Suprapubic skin (tissue), 4 donors: ENCODE results near the gene CNTNAP1. TPM values are rescaled to one million over a fixed set of nuclear protein-coding genes. Genes with fewer than 3 reads are reported as not detected.

Source experiments
- DNase-seq, 2 donors: peaks; one replicate each; pipeline ENCODE4 v3.0.0-alpha.2; 2019; ENCODE audit warnings: low spot score in 2 of 2
- H3K27ac ChIP-seq: fragments of 200-600 bp; sonication (generic); one replicate; pipeline ENCODE4 v1.5.1; 2019
- H3K27me3 ChIP-seq: fragments of 200-600 bp; sonication (generic); one replicate; pipeline ENCODE4 v1.5.1; 2019
- H3K36me3 ChIP-seq: fragments of 200-600 bp; sonication (generic); one replicate; pipeline ENCODE4 v1.5.1; 2019
- H3K4me1 ChIP-seq: fragments of 200-600 bp; sonication (generic); one replicate; pipeline ENCODE4 v1.5.1; 2019
- H3K4me3 ChIP-seq: fragments of 200-600 bp; sonication (generic); one replicate; pipeline ENCODE4 v1.5.1; 2019; ENCODE audit warnings: mild to moderate bottlenecking
- H3K9me3 ChIP-seq: fragments of 200-600 bp; sonication (generic); one replicate; pipeline ENCODE4 v1.5.1; 2019
- EP300 ChIP-seq: sonication (generic); formaldehyde crosslinking; IDR thresholded peaks from one replicate; pipeline ENCODE4 v1.6.1; 2017; ENCODE audit warnings: antibody characterized with exemption
- POLR2A ChIP-seq, 2 donors: fragments of 450-650 bp; IDR thresholded peaks; one replicate each; pipeline ENCODE4 v1.6.1; 2017; ENCODE audit warnings: antibody characterized with exemption in 2 of 2, mild to moderate bottlenecking in 2 of 2, moderate library complexity in 2 of 2
- POLR2AphosphoS5 ChIP-seq, 3 donors: sonication (generic); formaldehyde crosslinking; IDR thresholded peaks; one replicate each; pipeline ENCODE4 v1.6.1; 2017; ENCODE audit warnings: antibody characterized with exemption in 3 of 3
- WGBS: methylation state at CpG from one replicate; pipeline ENCODE4 v1.1.5; 2018; 5-methylcytosine and 5-hydroxymethylcytosine counted together
- total RNA-seq, 4 donors: library from RNA; depleted of rRNA; stranded (reverse); fragments of >200 nt; gene quantifications; one replicate each; pipeline ENCODE4 v1.1.0, GENCODE V29; 2016
- TF ChIP-seq, protein P1 (sequence below), 2 donors: fragments of 200-600 bp in 1 of 2; fragments of 450-650 bp in 1 of 2; sonication (generic) in 1 of 2; IDR thresholded peaks; one replicate each; pipeline ENCODE4 v1.5.1; 2016 to 2019; ENCODE audit warnings: antibody characterized with exemption in 2 of 2, mild to moderate bottlenecking in 1 of 2, moderate library complexity in 1 of 2

CNTNAP1 gene
- total RNA-seq, 4 donors from 2014 or later = 0.79 to 3.3 (median 1.2) TPM

DNA sequence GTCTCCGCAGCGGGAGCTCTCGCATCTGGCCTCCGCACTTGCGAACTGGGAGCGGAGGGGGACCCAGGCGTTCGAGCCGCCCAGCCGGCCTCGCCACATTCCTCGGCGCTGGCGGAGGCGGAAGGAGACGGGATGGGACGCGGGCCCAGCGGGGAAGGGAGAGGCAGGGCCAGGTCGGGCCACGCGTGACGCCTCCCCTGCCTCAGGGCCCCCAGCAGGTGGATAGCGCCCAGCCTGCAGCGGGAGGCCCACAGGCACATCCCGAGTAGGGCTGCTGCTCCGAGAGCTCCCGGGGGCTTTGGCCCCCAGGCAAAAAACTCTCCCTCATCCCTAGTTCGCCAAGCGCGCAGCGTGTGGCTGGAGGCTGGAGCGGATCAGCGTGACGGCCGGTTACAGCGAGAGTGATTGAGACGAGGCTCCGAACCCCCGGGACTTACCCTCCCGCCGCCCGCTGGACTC is 6.3 kb upstream of the CNTNAP1 start:
- TF ChIP-seq POLR2A (IDR thresholded peaks at IDR 0.05) = no peak
- no peak for TF ChIP-seq EP300
- TF ChIP-seq POLR2AphosphoS5 (IDR thresholded peaks at IDR 0.05) = peak in 2 of 3 donors; percentile 22 to 46
- Histone ChIP-seq H3K9me3 (no peaks in the 10 kb centered on the region), H3K27me3 (no peaks in the 10 kb centered on the region), H3K4me3 (peak overlapping the region; percentile 84), H3K27ac (peak overlapping the region; percentile 96), H3K36me3 (peaks cover 19% of the 10 kb centered on the region), H3K4me1 (peaks cover 83% of the 10 kb centered on the region)
- 0% methylated on average over 31 of the region's 43 CpGs for WGBS
- DNase-seq = peak in 1 of 2 donors; percentile 87

DNA sequence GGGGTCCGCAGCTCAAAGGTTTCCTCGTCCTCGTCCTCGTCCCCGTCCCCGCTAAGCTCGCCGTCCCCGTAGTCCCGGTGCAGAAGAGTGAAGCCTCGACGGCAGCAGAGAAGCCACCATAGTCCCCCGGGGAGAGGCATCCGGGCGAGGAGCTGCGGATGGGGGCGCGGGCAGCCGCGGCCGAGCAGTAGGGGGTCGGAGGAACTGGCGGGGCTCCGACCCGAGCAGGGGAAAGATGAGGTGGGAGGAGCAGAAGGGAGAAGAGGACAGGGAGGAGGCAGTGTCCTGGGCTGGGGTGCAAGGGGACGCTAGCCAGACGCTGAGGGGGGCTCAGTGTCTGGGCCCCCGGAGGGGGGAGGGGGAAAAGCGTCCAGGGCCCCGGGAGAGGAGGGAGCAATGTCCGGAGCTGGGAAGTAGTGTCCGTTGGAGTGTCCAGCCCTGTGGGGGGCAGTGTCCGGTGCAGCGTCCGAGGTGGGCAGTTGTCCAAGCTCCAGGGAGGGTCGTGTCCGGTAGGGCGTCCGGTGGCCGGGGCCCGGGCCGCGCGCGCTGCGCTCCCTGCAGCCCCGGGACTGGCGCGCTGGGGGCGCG is 5.8 kb upstream of the CNTNAP1 start, which contains the start of gene PLEKHH3:
Gene PLEKHH3, minus strand, starts transcription at position 571 of the 588 bp plus-strand sequence. Its CDS starts 431 bp downstream, at position 140.
- Histone ChIP-seq H3K4me1 (peaks cover 81% of the 10 kb centered on the region), H3K27me3 (no peaks in the 10 kb centered on the region), H3K36me3 (peaks cover 13% of the 10 kb centered on the region), H3K4me3 (peak within 1 kb of the TSS; percentile 84), H3K27ac (peak within 1 kb of the TSS; percentile 96), H3K9me3 (no peaks in the 10 kb centered on the region)
- TF ChIP-seq POLR2A (IDR thresholded peaks at IDR 0.05) (no peak), POLR2AphosphoS5 (IDR thresholded peaks at IDR 0.05) (no peak), EP300 (no peak)
- TF ChIP-seq, protein P1, sequence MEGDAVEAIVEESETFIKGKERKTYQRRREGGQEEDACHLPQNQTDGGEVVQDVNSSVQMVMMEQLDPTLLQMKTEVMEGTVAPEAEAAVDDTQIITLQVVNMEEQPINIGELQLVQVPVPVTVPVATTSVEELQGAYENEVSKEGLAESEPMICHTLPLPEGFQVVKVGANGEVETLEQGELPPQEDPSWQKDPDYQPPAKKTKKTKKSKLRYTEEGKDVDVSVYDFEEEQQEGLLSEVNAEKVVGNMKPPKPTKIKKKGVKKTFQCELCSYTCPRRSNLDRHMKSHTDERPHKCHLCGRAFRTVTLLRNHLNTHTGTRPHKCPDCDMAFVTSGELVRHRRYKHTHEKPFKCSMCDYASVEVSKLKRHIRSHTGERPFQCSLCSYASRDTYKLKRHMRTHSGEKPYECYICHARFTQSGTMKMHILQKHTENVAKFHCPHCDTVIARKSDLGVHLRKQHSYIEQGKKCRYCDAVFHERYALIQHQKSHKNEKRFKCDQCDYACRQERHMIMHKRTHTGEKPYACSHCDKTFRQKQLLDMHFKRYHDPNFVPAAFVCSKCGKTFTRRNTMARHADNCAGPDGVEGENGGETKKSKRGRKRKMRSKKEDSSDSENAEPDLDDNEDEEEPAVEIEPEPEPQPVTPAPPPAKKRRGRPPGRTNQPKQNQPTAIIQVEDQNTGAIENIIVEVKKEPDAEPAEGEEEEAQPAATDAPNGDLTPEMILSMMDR (IDR thresholded peaks at IDR 0.05) = no peak
- DNase-seq = peak in 1 of 2 donors; percentile 79
- 1% methylated on average over 34 of the region's 51 CpGs for WGBS

DNA sequence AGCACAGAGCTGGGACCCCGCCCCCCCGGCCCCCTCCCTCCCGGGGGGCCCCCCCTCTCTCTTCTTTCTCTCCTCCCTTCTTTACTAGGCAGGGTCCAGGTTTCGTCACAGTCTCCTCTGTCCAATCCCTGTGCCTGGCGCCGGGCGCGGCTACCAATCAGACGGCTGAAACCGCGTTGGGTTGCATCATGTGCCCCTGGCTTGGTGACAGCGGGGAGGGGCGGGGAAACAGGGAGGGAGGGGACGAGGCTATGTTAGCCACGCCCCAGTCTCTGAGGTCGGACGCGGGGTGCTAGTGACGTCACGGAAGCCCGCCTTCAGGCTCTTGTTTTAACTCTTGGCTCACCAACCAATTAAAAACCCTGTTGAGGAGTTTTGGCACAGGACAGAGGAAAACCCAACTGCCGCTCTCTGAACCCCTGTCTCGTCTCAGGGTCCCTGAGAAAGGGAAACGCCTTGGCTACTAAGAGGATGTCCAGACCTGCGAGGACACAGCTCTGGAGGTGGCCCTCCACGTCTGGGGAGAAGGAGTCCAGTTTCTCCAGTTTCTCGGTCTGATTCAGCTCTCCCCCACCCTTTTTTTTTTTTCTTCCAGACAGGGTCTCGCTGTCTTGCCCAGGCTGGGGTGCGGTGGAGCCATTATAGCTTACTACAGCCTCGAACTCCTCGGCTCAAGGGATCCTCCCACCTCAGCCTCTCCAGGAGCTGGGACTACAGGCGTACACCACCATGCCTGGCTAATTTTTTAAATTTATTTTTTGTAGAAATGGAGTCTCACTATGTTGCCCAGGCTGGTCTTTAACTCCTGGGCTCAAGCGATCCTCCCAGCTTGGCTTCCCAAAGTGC is 5.1 kb upstream of the CNTNAP1 start:
- no peaks in the 10 kb centered on the region for H3K9me3 ChIP-seq
- H3K36me3 ChIP-seq = peaks cover 6% of the 10 kb centered on the region
- no peaks in the 10 kb centered on the region for H3K27me3 ChIP-seq
- WGBS = 3% methylated on average over 12 of the region's 33 CpGs
- peak overlapping the region; percentile 84 for H3K4me3 ChIP-seq
- peak overlapping the region; percentile 96 for H3K27ac ChIP-seq
- DNase-seq = peak; percentile 100
- peaks cover 79% of the 10 kb centered on the region for H3K4me1 ChIP-seq
- peak in 1 of 3 donors; percentile 78 for TF ChIP-seq POLR2AphosphoS5 (IDR thresholded peaks at IDR 0.05)
- TF ChIP-seq, protein P1 (IDR thresholded peaks at IDR 0.05) = no peak

DNA sequence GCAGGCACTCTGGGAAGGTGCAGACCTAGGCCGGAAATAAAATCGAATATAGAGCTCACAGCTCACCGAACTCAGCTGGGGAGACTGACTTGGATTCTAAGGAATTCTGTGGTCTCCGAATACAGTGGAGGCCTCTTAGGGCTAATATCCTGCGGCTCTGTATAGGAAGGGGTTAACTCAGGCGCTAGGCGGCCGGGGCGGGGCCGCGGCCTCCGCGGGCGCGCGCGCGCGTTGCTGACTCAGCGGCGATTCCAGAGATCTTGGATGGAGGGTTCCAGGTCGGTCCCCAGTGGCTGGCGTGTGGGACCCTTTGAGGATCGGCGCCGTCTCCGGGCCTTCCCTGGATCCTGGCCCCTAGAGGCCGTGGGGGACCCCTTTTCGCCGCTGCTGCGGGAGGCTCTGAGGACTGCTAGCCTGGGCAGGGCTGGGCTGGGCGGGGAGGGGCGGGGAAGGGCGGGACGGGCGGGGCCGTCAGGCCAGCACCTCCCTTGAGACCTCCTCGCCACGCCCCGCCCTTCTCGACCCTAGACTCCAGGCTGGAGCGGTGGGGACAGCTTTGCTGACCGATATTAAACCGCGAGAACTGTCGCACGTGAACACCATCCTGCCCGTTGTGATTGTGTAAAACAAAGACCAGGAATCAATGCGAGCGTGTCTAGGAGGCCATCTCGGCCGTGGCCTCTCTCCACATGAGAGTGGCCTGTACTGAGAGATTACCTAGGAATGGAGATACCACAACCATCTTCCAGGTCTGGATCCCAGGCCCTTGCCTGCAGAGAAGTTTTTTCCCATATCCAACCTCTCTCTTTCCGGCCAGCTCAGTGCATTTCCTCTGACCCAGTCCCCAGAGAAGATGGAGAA is 4.2 kb upstream of the CNTNAP1 start:
- 2% methylated on average over 9 of the region's 53 CpGs for WGBS
- Histone ChIP-seq H3K9me3 (no peaks in the 10 kb centered on the region), H3K36me3 (peaks cover 2% of the 10 kb centered on the region), H3K27ac (peak overlapping the region; percentile 96), H3K4me3 (peak overlapping the region; percentile 84), H3K4me1 (peaks cover 79% of the 10 kb centered on the region), H3K27me3 (no peaks in the 10 kb centered on the region)
- DNase-seq = peak; percentile 94 to 96
- TF ChIP-seq POLR2AphosphoS5 (IDR thresholded peaks at IDR 0.05) (no peak), EP300 (no peak), POLR2A (IDR thresholded peaks at IDR 0.05) (no peak)
- TF ChIP-seq, protein P1 (IDR thresholded peaks at IDR 0.05) = no peak

DNA sequence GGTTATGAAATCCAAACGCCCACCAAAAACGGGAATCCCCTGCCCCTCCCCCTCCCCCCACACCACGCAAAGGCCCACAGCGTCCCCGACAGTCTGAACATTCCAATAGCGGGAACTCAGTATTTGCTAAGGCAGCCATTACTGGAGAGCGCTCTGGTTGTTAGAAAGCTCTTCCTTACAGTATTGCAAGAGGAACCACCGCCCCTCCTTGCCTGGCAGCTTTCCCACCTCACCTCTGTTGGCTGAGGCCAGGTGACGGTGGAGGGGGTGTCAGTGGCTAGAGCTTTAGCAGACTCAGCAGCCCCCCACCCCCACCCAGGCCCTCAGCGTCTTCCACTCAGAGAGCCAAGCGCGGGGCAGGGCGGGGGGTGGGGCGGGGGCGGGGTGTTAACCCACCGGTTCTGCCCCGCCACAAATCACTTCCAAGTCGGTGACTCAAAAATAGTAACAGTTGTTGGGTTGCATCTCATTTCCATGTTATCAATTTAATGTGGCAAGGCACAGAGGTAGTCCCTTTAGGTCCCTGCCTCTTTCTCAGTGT is 3.3 kb upstream of the CNTNAP1 start:
- DNase-seq = peak in 1 of 2 donors; percentile 83
- H3K4me3 ChIP-seq = peak overlapping the region; percentile 84
- H3K27ac ChIP-seq = peak overlapping the region; percentile 96
- no peaks in the 10 kb centered on the region for H3K9me3 ChIP-seq
- 2% methylated on average over 13 of the region's 18 CpGs for WGBS
- H3K36me3 ChIP-seq = no peaks in the 10 kb centered on the region
- TF ChIP-seq EP300 (no peak), POLR2A (IDR thresholded peaks at IDR 0.05) (no peak), POLR2AphosphoS5 (IDR thresholded peaks at IDR 0.05) (no peak)
- TF ChIP-seq, protein P1 (IDR thresholded peaks at IDR 0.05) = no peak
- peaks cover 3% of the 10 kb centered on the region for H3K27me3 ChIP-seq
- H3K4me1 ChIP-seq = peaks cover 79% of the 10 kb centered on the region
